Neural cell (in vitro differentiated cells): ENCODE results near the gene CKAP4. TPM values are rescaled to one million over a fixed set of nuclear protein-coding genes. Genes with fewer than 3 reads are reported as not detected.

ENCODE experiments used
- H2AFZ ChIP-seq: fragments of 200-600, 300-800 bp; sonication (generic), shearing (Covaris generic); 2 replicates; pipeline ENCODE4 v1.6.0; 2014; ENCODE audit warnings: low read depth, mild to moderate bottlenecking, antibody characterized with exemption, low read length, moderate library complexity
- H3F3A ChIP-seq: fragments of 200-600 bp; shearing (Covaris generic); 2 replicates; pipeline ENCODE4 v1.6.1; 2016; ENCODE audit warnings: mild to moderate bottlenecking, moderate library complexity, mixed read lengths, antibody characterized with exemption, low read length; ENCODE audit not compliant: insufficient read depth, poor library complexity, severe bottlenecking
- H3K27ac ChIP-seq: fragments of 200-600, 300-800 bp; sonication (generic), shearing (Covaris generic); 2 replicates; pipeline ENCODE4 v1.5.1; 2014; ENCODE audit warnings: mild to moderate bottlenecking, low read length, moderate library complexity
- H3K27me3 ChIP-seq: fragments of 300-800, 200-600 bp; sonication (generic), shearing (Covaris generic); 2 replicates; pipeline ENCODE4 v1.6.0; 2014; ENCODE audit warnings: mild to moderate bottlenecking, low read depth, low read length, moderate library complexity; ENCODE audit not compliant: insufficient read depth
- H3K36me3 ChIP-seq: fragments of 300-800, 200-600 bp; sonication (generic), shearing (Covaris generic); 2 replicates; pipeline ENCODE4 v1.5.1; 2014; ENCODE audit warnings: mild to moderate bottlenecking, antibody characterized with exemption, low read length, moderate library complexity; ENCODE audit not compliant: insufficient read depth
- H3K4me2 ChIP-seq: fragments of 300-800, 200-600 bp; sonication (generic), shearing (Covaris generic); 2 replicates; pipeline ENCODE4 v1.6.0; 2014; ENCODE audit warnings: mild to moderate bottlenecking, low read length
- H3K4me3 ChIP-seq: fragments of 300-800, 200-600 bp; sonication (generic), shearing (Covaris generic); 2 replicates; pipeline ENCODE4 v1.5.1; 2014; ENCODE audit warnings: mild to moderate bottlenecking, low read length, moderate library complexity
- H3K79me2 ChIP-seq: fragments of 200-600 bp; shearing (Covaris generic); replicated peaks from 2 replicates; pipeline ENCODE4 v1.6.0; 2014; ENCODE audit warnings: mild to moderate bottlenecking, low read length, moderate library complexity; ENCODE audit not compliant: insufficient read depth
- H3K9ac ChIP-seq: fragments of 300-800, 200-600 bp; sonication (generic), shearing (Covaris generic); 2 replicates; pipeline ENCODE4 v1.6.1; 2016; ENCODE audit warnings: mild to moderate bottlenecking, low read length, mixed read lengths
- H3K9me2 ChIP-seq: fragments of 200-600 bp; shearing (Covaris generic); 2 replicates; pipeline ENCODE4 v1.6.1; 2016; ENCODE audit warnings: mild to moderate bottlenecking, low read length, mixed read lengths; ENCODE audit not compliant: insufficient read depth
- H3K9me3 ChIP-seq: fragments of 200-600, 300-800 bp; sonication (generic), shearing (Covaris generic); 2 replicates; pipeline ENCODE4 v1.6.1; 2016; ENCODE audit warnings: mild to moderate bottlenecking, mixed run types, low read length, moderate library complexity, mixed read lengths
- H4K20me1 ChIP-seq: fragments of 200-600 bp; shearing (Covaris generic); 2 replicates; pipeline ENCODE4 v1.6.1; 2016; ENCODE audit warnings: mild to moderate bottlenecking, mixed run types; ENCODE audit not compliant: insufficient read depth
- CTCF ChIP-seq: fragments of 450-650 bp; IDR thresholded peaks from 2 replicates; pipeline ENCODE4 v1.5.1; 2014; ENCODE audit warnings: antibody characterized with exemption, mild to moderate bottlenecking, moderate library complexity; ENCODE audit not compliant: poor library complexity, severe bottlenecking
- EP300 ChIP-seq: fragments of 450-650 bp; conservative IDR thresholded peaks from 2 replicates; pipeline ENCODE4 v1.6.1; 2014; ENCODE audit warnings: antibody characterized with exemption, mild to moderate bottlenecking, moderate library complexity; ENCODE audit not compliant: poor library complexity, severe bottlenecking
- EZH2 ChIP-seq: fragments of 200-600, 300-800 bp; shearing (Covaris generic), sonication (generic); IDR thresholded peaks from 2 replicates; pipeline ENCODE4 v1.6.1; 2014; ENCODE audit warnings: antibody characterized with exemption, low read length, borderline replicate concordance, mild to moderate bottlenecking; ENCODE audit not compliant: insufficient read depth, poor library complexity, severe bottlenecking
- MXI1 ChIP-seq: fragments of 450-650 bp; conservative IDR thresholded peaks from 2 replicates; pipeline ENCODE4 v1.6.1; 2014; ENCODE audit warnings: antibody characterized with exemption, mild to moderate bottlenecking; ENCODE audit not compliant: poor library complexity, severe bottlenecking
- POLR2AphosphoS5 ChIP-seq: IDR thresholded peaks from 2 replicates; pipeline ENCODE4 v1.6.1; 2012
- RAD21 ChIP-seq: fragments of 450-650 bp; conservative IDR thresholded peaks from 2 replicates; pipeline ENCODE4 v1.6.1; 2014; ENCODE audit warnings: antibody characterized with exemption, mild to moderate bottlenecking, moderate library complexity
- SMC3 ChIP-seq: fragments of 450-650 bp; conservative IDR thresholded peaks from 2 replicates; pipeline ENCODE4 v1.6.1; 2014; ENCODE audit warnings: antibody characterized with exemption, mild to moderate bottlenecking, moderate library complexity; ENCODE audit not compliant: poor library complexity
- TAF1 ChIP-seq: IDR thresholded peaks from 2 replicates; pipeline ENCODE4 v1.6.1; 2012; ENCODE audit warnings: low read depth
- polyA plus RNA-seq: library from polyadenylated mRNA; depleted of rRNA; stranded (reverse); fragments of >200 nt; gene quantifications from 2 replicates; pipeline ENCODE4 v1.2.3, GENCODE V29; 2014
- TF ChIP-seq, protein P1 (sequence below): IDR thresholded peaks from 2 replicates; pipeline ENCODE4 v1.6.1; 2012; ENCODE audit warnings: borderline replicate concordance

CKAP4 gene
- polyA plus RNA-seq, 1 donor from 2014 or later, result 50.0 TPM

- H3K9me2 ChIP-seq, result no peaks in the 10 kb centered on the region
- no peak overlapping the region for H3K9ac ChIP-seq
- no peaks in the 10 kb centered on the region for H4K20me1 ChIP-seq
- no peak for TF ChIP-seq RAD21
- TF ChIP-seq SMC3, result no peak
- no peak for TF ChIP-seq MXI1
- TF ChIP-seq, protein P1, sequence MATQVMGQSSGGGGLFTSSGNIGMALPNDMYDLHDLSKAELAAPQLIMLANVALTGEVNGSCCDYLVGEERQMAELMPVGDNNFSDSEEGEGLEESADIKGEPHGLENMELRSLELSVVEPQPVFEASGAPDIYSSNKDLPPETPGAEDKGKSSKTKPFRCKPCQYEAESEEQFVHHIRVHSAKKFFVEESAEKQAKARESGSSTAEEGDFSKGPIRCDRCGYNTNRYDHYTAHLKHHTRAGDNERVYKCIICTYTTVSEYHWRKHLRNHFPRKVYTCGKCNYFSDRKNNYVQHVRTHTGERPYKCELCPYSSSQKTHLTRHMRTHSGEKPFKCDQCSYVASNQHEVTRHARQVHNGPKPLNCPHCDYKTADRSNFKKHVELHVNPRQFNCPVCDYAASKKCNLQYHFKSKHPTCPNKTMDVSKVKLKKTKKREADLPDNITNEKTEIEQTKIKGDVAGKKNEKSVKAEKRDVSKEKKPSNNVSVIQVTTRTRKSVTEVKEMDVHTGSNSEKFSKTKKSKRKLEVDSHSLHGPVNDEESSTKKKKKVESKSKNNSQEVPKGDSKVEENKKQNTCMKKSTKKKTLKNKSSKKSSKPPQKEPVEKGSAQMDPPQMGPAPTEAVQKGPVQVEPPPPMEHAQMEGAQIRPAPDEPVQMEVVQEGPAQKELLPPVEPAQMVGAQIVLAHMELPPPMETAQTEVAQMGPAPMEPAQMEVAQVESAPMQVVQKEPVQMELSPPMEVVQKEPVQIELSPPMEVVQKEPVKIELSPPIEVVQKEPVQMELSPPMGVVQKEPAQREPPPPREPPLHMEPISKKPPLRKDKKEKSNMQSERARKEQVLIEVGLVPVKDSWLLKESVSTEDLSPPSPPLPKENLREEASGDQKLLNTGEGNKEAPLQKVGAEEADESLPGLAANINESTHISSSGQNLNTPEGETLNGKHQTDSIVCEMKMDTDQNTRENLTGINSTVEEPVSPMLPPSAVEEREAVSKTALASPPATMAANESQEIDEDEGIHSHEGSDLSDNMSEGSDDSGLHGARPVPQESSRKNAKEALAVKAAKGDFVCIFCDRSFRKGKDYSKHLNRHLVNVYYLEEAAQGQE, result no peak
- no peak for TF ChIP-seq TAF1
- TF ChIP-seq POLR2AphosphoS5, result no peak
- no peak for TF ChIP-seq EZH2
- TF ChIP-seq EP300, result no peak
- TF ChIP-seq CTCF, result no peak
- no peaks in the 10 kb centered on the region for H3K79me2 ChIP-seq
- H3F3A ChIP-seq, result no peaks in the 10 kb centered on the region
- no peaks in the 10 kb centered on the region for H3K9me3 ChIP-seq
- H3K36me3 ChIP-seq, result no peaks in the 10 kb centered on the region
- no peak overlapping the region for H3K27ac ChIP-seq
- H3K4me3 ChIP-seq, result no peak overlapping the region
- no peak overlapping the region for H2AFZ ChIP-seq
- no peaks in the 10 kb centered on the region for H3K27me3 ChIP-seq
- no peak overlapping the region for H3K4me2 ChIP-seq
Measured at GRCh38 chr12:106234449-106234848, 13.4 kb downstream of the CKAP4 start.

DNA sequence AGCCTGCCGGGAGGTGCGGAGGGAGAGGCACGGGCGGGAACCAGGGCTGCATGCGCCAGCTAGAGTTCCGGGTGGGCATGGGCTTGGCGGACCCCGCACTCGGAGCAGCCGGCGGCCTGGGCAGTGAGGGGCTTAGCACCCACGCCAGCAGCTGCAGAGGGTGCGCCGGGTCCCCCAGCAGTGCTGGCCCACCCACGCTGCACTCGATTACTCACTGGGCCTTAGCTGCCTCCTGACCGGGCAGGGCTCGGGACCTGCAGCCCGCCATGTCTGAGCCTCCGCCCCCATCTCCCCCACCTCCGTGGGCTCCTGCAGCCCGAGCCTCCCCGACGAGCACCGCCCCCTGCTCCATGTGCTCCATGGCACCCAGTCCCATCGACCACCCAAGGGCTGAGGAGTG, 14.8 kb downstream of the CKAP4 start:
- Histone ChIP-seq H4K20me1 (no peaks in the 10 kb centered on the region), H3K9me2 (no peaks in the 10 kb centered on the region), H3F3A (no peaks in the 10 kb centered on the region), H2AFZ (no peak overlapping the region), H3K9me3 (no peaks in the 10 kb centered on the region), H3K27me3 (no peaks in the 10 kb centered on the region), H3K4me2 (no peak overlapping the region), H3K27ac (no peak overlapping the region), H3K36me3 (no peaks in the 10 kb centered on the region), H3K4me3 (no peak overlapping the region), H3K9ac (no peak overlapping the region), H3K79me2 (no peaks in the 10 kb centered on the region)
- no peak for TF ChIP-seq CTCF
- TF ChIP-seq MXI1, result no peak
- TF ChIP-seq, protein P1, result no peak
- no peak for TF ChIP-seq SMC3
- TF ChIP-seq EP300, result no peak
- no peak for TF ChIP-seq RAD21
- TF ChIP-seq TAF1, result no peak
- no peak for TF ChIP-seq POLR2AphosphoS5
- no peak for TF ChIP-seq EZH2
